Fibroblast of mammary gland (primary cell): ENCODE data around the gene MME.
A peak's percentile ranks its signal among the peaks of the same experiment; 100 is the strongest.

Experiments used
- DNase-seq: peaks from one replicate; pipeline ENCODE4 v3.0.0-alpha.2; 2010; ENCODE audit warnings: low read depth
- H3K4me3 ChIP-seq: 2 replicates; pipeline ENCODE4 v1.5.1; 2011; ENCODE audit warnings: low read depth, mild to moderate bottlenecking, low read length, moderate library complexity; ENCODE audit not compliant: control insufficient read depth
- CTCF ChIP-seq: conservative IDR thresholded peaks from 2 replicates; pipeline ENCODE4 v1.5.1; 2011; ENCODE audit warnings: low read depth, low read length, inconsistent platforms; ENCODE audit not compliant: control insufficient read depth, insufficient read depth

Gene MME

GRCh38 chr3:155093261-155093660, 13.1 kb downstream of the MME start:
- TF ChIP-seq CTCF, result no peak
- no peak for DNase-seq
- H3K4me3 ChIP-seq, result no peak overlapping the region

GRCh38 chr3:155096303-155097008, 16.3 kb downstream of the MME start:
- no peak overlapping the region for H3K4me3 ChIP-seq
- no peak for TF ChIP-seq CTCF
- DNase-seq, result no peak

GRCh38 chr3:155097009-155097349, 16.9 kb downstream of the MME start:
- no peak for TF ChIP-seq CTCF
- no peak overlapping the region for H3K4me3 ChIP-seq
- no peak for DNase-seq

GRCh38 chr3:155101398-155101797, 21.3 kb downstream of the MME start:
- no peak overlapping the region for H3K4me3 ChIP-seq
- peak; percentile 15 for TF ChIP-seq CTCF
- peak; percentile 97 for DNase-seq

GRCh38 chr3:155102329-155102728, 22.2 kb downstream of the MME start:
- H3K4me3 ChIP-seq, result no peak overlapping the region
- peak; percentile 67 for DNase-seq
- TF ChIP-seq CTCF, result no peak

GRCh38 chr3:155103686-155104085, 23.6 kb downstream of the MME start:
- no peak overlapping the region for H3K4me3 ChIP-seq
- no peak for DNase-seq
- no peak for TF ChIP-seq CTCF

- TF ChIP-seq CTCF, result no peak
- DNase-seq, result peak; percentile 44
- no peak overlapping the region for H3K4me3 ChIP-seq
Observed at GRCh38 chr3:155106119-155106518, 26.0 kb downstream of the MME start.
